Fibroblast of villous mesenchyme (primary cell): Measurements from ENCODE around the gene IFIT2. TPM values are rescaled to one million over a fixed set of nuclear protein-coding genes. Genes with fewer than 3 reads are reported as not detected.

ENCODE experiments used
- DNase-seq: peaks from one replicate; pipeline ENCODE4 v3.0.0-alpha.2; 2010; ENCODE audit warnings: low read depth
- H3K4me3 ChIP-seq: 2 replicates; pipeline ENCODE4 v1.5.1; 2011; ENCODE audit warnings: low read depth, mild to moderate bottlenecking, low read length
- total RNA-seq: library from RNA; depleted of rRNA; stranded (reverse); fragments of >200 nt; gene quantifications from 2 replicates; pipeline ENCODE4 v1.2.3, GENCODE V29; 2012
- TF ChIP-seq, protein P1 (sequence below): IDR thresholded peaks from 2 replicates; pipeline ENCODE4 v1.5.1; 2012; ENCODE audit warnings: low read depth, mild to moderate bottlenecking, low read length; ENCODE audit not compliant: insufficient read depth

IFIT2 gene
- total RNA-seq, 1 donor, result 22.9 TPM

DNA sequence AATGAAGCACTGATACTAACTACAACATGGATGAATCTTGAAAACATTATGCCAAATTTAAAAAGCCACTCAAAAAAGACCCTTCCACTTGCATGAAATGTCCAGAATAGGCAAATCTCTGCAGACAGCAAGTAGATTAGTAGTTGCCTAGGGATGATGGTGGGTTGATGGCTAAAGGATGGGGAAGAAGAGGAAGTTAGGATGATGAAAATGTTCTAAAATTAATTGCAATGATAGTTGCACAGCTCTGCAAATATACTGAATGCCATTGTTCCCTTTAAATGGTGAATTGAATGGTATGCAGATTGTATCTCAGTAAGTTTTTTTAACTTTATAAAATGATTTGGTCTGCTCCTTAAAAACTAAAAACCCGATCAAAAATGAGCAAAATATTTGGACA lies 43.0 kb upstream of the IFIT2 start:
- DNase-seq, result no peak
- no peak overlapping the region for H3K4me3 ChIP-seq

DNA sequence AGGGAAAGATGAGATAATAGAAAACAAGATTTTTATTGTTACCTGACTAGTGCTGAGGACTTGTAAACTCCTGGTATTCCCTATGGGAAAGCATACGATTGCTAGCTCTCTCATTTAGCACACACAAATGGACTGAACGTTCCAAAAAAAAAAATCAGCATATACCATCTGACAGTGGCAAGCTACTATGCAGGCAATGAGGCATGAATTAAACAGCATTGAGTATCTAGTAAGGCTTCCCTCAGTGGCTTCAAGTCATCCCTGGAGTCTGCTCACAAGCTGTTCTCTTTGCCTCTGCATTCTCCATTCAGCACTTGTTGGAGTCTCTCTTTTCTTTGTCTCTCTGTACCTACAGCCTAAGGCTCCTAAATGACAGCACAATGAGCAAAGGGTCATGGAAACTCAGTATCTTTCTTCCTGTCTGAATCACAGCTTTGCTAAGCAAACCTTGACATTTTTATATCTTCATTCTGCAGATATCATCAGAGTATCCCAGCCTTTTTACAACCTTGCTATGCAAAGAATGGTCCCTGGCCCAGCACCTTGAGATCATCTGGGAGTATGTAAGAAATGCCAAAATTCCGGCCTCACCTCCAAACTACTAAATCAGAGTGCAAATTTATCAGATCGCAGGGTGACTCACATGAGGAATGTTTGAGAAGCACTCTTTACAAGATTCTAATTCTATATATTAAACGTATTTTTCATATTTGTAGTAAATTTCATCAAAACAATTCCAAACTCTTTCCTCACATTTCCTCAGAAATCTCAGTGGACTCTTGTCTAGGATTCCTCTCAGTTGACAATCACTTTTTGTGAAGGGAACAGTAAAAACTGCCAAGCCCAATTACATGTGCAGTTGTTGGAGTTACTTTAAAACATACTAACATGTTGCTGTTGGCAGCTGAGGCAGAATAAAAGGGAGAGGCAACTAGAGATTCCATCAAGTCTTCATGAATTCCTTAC lies 39.5 kb upstream of the IFIT2 start:
- peak; percentile 60 for DNase-seq
- TF ChIP-seq, protein P1, sequence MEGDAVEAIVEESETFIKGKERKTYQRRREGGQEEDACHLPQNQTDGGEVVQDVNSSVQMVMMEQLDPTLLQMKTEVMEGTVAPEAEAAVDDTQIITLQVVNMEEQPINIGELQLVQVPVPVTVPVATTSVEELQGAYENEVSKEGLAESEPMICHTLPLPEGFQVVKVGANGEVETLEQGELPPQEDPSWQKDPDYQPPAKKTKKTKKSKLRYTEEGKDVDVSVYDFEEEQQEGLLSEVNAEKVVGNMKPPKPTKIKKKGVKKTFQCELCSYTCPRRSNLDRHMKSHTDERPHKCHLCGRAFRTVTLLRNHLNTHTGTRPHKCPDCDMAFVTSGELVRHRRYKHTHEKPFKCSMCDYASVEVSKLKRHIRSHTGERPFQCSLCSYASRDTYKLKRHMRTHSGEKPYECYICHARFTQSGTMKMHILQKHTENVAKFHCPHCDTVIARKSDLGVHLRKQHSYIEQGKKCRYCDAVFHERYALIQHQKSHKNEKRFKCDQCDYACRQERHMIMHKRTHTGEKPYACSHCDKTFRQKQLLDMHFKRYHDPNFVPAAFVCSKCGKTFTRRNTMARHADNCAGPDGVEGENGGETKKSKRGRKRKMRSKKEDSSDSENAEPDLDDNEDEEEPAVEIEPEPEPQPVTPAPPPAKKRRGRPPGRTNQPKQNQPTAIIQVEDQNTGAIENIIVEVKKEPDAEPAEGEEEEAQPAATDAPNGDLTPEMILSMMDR, result no peak
- H3K4me3 ChIP-seq, result no peak overlapping the region

More for the DNA sequence above, 43.0 kb upstream of the IFIT2 start:
- TF ChIP-seq, protein P1, result no peak

DNA sequence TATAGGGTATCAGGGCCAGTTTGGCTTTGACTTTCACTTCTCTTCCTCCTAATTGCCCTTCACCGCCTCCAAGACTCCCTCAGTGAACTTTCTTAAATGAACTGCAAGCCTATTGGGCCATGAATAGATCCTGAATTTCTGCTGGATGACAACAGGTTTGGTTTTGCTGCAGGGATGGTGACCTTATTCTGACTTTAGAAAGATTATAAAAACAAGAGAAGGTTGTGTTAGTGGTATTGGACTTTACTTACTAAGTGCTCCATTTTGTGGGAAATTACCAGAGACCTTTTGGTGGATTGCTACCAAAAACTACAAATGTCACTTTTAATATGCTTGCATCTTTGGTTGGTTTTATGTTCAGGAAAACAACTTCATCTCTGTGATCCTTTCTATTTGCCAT lies 38.8 kb upstream of the IFIT2 start:
- no peak overlapping the region for H3K4me3 ChIP-seq
- TF ChIP-seq, protein P1, result no peak
- DNase-seq, result no peak

DNA sequence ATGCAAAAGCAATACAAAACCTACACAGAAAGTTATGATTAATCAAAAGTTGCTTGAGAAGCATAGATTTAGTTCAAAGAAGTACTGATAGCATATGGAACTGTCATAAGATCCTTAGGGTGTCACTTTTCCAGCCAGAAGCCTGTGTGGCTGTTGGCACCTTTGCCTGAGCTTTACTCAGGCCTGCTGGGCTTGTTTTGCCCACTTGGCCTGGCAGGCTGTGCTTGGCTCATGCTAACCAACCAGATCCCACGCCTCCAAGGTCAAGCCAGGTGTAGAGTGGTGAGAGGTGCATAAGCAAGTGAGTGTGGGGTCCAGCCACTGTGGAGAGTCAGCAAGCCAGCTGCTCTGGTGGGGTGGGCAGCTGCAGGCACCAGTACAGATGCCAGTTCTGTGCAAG lies 38.3 kb upstream of the IFIT2 start:
- TF ChIP-seq, protein P1, result no peak
- no peak for DNase-seq
- no peak overlapping the region for H3K4me3 ChIP-seq

DNA sequence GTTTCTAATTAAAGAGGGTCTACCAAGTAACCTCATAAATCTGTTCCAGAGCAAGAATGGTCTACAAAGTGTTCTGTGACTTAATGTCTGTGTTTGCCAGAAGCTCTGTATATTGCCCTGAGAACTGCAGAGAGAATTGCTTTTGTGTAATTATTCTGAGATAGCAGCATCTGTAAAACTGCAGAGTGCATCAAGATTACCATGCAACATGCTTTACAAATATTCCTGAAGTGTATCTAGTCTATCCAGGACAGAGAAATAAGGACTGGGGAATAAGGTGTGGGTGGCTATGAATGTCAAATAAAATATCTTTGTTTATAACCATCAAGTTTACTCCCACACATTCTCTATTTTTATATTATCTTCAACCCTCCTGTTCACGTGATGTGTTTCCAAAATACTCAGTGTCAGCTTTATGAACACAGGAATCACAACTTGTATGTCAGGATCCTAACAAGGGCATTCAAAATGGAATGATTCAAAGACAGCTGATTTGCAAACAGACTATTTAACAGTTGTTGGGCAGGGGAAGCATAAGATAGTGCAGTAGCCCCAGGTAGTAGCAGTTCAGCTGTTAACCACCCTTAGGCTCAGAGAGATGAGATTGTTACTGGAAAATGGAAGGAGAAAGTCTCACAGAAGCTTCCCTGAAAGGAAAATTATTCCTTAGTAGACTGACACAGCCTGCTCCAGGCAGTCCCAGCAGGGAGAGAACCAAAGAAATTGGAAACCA lies 35.0 kb upstream of the IFIT2 start:
- TF ChIP-seq, protein P1, result no peak
- DNase-seq, result no peak
- H3K4me3 ChIP-seq, result no peak overlapping the region

DNA sequence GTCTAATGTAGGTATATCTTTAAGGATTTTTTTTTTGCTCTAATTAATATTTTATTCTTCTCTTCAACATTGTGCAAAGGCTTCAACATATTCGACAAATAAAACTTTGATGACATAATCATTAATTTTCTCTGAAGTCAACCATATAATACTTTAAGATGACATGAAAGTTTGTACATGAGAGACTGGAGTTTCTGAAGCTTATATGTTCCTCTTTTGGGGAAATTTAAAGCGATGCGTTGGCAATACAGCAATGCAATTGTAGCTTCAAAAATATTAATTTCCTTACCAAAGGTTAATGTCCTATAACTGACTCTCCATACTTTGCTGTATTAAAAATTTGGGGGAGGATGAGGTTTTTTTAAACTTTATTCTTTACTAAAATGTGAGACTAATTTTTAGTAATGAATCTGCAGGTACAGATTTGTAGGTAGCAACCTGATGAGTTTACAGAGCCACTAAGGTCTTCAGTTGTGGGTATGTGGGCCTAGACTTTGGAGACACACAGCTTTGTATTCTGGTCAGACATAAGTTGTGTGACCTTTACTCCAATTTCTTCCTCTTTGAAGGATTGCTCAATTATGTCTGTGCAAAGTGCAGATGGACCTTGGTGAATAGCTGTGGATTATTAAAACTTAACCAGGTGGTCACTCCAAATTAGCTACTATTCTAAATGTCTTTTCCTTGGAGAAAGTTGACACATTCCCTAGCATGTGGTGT lies 32.3 kb upstream of the IFIT2 start:
- TF ChIP-seq, protein P1, result no peak
- H3K4me3 ChIP-seq, result no peak overlapping the region
- peak; percentile 53 for DNase-seq
